Measurements from ENCODE around the gene TCTN3. TPM values are rescaled to one million over a fixed set of nuclear protein-coding genes. Genes with fewer than 3 reads are reported as not detected.
A peak's percentile ranks its signal among the peaks of the same experiment; 100 is the strongest.

The TCTN3 gene
- total and polyA plus RNA-seq, 2 of the 13 experiments (the other 11 are each of a cell fraction or from before 2014, with no cell fraction given): 53.3 to 60.0 TPM

DNA sequence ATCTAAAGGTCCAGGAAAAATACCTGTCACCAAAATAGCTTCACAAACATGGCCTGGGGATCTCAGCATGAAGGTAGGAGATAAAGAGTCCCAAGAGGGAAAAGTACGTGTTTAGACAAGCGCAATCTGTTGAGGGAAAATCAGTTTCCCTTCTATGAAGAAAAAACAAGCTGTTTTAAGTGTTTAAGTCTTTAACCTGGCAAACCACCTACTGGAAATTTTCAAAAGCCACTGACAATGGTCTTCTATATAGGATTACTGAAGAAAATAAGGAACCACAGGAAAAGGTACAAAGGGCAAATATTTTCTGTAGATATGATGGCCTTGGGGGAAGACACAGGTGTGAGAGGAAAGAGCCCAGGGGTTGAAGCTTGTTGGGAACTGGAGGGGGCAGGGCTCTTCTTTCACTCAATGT is 58.4 kb downstream of the TCTN3 start (continued):
- TF ChIP-seq MATR3 (CRISPR knock-in tag; IDR thresholded peaks at IDR 0.05) (no peak), GPN1 (CRISPR knock-in tag; IDR thresholded peaks at IDR 0.05; ENCODE audit: borderline replicate concordance) (no peak), RAD21 (CRISPR knock-in tag; IDR thresholded peaks at IDR 0.05) (no peak), TBL1XR1 (IDR thresholded peaks at IDR 0.05; ENCODE audit: borderline replicate concordance, low read length, partially characterized antibody) (no peak), SAFB2 (CRISPR knock-in tag; IDR thresholded peaks at IDR 0.05; ENCODE audit: borderline replicate concordance, low read depth) (no peak), MIER2 (CRISPR knock-in tag; IDR thresholded peaks at IDR 0.05) (no peak), NFE2 (CRISPR knock-in tag; IDR thresholded peaks at IDR 0.05) (no peak), TSC22D2 (CRISPR knock-in tag; IDR thresholded peaks at IDR 0.05; ENCODE audit: borderline replicate concordance) (no peak), ESRRA (CRISPR knock-in tag; IDR thresholded peaks at IDR 0.05; ENCODE audit: low read depth) (no peak), ZNF776 (CRISPR knock-in tag; IDR thresholded peaks at IDR 0.05) (no peak)
- TF ChIP-seq, protein P1, sequence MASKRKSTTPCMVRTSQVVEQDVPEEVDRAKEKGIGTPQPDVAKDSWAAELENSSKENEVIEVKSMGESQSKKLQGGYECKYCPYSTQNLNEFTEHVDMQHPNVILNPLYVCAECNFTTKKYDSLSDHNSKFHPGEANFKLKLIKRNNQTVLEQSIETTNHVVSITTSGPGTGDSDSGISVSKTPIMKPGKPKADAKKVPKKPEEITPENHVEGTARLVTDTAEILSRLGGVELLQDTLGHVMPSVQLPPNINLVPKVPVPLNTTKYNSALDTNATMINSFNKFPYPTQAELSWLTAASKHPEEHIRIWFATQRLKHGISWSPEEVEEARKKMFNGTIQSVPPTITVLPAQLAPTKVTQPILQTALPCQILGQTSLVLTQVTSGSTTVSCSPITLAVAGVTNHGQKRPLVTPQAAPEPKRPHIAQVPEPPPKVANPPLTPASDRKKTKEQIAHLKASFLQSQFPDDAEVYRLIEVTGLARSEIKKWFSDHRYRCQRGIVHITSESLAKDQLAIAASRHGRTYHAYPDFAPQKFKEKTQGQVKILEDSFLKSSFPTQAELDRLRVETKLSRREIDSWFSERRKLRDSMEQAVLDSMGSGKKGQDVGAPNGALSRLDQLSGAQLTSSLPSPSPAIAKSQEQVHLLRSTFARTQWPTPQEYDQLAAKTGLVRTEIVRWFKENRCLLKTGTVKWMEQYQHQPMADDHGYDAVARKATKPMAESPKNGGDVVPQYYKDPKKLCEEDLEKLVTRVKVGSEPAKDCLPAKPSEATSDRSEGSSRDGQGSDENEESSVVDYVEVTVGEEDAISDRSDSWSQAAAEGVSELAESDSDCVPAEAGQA (IDR thresholded peaks at IDR 0.05; ENCODE audit: low read depth): no peak
- TF ChIP-seq, protein P1 (CRISPR knock-in tag; IDR thresholded peaks at IDR 0.05; ENCODE audit: borderline replicate concordance): 0 out of 2 replicates have a peak, but pooled peaks have one; percentile 10
- TF ChIP-seq, protein P2, sequence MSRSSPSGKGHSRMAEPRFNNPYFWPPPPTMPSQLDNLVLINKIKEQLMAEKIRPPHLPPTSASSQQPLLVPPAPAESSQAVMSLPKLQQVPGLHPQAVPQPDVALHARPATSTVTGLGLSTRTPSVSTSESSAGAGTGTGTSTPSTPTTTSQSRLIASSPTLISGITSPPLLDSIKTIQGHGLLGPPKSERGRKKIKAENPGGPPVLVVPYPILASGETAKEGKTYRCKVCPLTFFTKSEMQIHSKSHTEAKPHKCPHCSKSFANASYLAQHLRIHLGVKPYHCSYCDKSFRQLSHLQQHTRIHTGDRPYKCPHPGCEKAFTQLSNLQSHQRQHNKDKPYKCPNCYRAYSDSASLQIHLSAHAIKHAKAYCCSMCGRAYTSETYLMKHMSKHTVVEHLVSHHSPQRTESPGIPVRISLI (CRISPR knock-in tag; IDR thresholded peaks at IDR 0.05; ENCODE audit: borderline replicate concordance): peak; percentile 45; the same call in 1 of the 2 replicates
- TF ChIP-seq, protein P3, sequence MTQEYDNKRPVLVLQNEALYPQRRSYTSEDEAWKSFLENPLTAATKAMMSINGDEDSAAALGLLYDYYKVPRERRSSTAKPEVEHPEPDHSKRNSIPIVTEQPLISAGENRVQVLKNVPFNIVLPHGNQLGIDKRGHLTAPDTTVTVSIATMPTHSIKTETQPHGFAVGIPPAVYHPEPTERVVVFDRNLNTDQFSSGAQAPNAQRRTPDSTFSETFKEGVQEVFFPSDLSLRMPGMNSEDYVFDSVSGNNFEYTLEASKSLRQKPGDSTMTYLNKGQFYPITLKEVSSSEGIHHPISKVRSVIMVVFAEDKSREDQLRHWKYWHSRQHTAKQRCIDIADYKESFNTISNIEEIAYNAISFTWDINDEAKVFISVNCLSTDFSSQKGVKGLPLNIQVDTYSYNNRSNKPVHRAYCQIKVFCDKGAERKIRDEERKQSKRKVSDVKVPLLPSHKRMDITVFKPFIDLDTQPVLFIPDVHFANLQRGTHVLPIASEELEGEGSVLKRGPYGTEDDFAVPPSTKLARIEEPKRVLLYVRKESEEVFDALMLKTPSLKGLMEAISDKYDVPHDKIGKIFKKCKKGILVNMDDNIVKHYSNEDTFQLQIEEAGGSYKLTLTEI (CRISPR knock-in tag; conservative IDR thresholded peaks at IDR 0.05): no peak
- TF ChIP-seq, protein P4, sequence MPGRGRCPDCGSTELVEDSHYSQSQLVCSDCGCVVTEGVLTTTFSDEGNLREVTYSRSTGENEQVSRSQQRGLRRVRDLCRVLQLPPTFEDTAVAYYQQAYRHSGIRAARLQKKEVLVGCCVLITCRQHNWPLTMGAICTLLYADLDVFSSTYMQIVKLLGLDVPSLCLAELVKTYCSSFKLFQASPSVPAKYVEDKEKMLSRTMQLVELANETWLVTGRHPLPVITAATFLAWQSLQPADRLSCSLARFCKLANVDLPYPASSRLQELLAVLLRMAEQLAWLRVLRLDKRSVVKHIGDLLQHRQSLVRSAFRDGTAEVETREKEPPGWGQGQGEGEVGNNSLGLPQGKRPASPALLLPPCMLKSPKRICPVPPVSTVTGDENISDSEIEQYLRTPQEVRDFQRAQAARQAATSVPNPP (CRISPR knock-in tag; IDR thresholded peaks at IDR 0.05): no peak
- TF ChIP-seq, protein P5, sequence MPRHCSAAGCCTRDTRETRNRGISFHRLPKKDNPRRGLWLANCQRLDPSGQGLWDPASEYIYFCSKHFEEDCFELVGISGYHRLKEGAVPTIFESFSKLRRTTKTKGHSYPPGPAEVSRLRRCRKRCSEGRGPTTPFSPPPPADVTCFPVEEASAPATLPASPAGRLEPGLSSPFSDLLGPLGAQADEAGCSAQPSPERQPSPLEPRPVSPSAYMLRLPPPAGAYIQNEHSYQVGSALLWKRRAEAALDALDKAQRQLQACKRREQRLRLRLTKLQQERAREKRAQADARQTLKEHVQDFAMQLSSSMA (CRISPR knock-in tag; IDR thresholded peaks at IDR 0.05): no peak
- TF ChIP-seq, protein P6, sequence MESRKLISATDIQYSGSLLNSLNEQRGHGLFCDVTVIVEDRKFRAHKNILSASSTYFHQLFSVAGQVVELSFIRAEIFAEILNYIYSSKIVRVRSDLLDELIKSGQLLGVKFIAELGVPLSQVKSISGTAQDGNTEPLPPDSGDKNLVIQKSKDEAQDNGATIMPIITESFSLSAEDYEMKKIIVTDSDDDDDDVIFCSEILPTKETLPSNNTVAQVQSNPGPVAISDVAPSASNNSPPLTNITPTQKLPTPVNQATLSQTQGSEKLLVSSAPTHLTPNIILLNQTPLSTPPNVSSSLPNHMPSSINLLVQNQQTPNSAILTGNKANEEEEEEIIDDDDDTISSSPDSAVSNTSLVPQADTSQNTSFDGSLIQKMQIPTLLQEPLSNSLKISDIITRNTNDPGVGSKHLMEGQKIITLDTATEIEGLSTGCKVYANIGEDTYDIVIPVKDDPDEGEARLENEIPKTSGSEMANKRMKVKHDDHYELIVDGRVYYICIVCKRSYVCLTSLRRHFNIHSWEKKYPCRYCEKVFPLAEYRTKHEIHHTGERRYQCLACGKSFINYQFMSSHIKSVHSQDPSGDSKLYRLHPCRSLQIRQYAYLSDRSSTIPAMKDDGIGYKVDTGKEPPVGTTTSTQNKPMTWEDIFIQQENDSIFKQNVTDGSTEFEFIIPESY (CRISPR knock-in tag; IDR thresholded peaks at IDR 0.05): no peak

Measured in HepG2 (cell line).